ENCODE measurements around the gene IMP3. TPM values are rescaled to one million over a fixed set of nuclear protein-coding genes. Genes with fewer than 3 reads are reported as not detected.
A peak's percentile ranks its signal among the peaks of the same experiment; 100 is the strongest.

IMP3 gene
- total RNA-seq, 6 experiments from 2014 or later = 37.7 to 192 (median 44.4) TPM

DNA sequence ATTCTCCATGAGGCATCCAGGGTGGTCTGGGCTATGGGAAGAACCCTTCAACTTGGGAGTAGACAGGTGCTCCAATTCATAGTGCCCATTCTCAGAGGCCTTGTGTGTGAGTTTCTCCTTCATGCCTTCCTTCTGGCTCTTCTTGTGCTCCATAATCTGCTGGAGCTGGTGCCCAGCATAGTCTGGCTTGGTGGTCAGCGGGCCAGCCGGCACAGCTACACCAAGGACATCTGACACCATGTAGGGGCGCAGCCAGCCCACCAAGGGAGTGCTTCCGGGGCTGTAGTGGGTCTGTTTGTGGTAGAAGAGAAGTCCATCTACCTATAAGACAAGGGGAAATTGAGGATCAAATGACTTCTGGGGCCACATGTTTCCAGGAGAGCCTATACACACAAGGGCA is 41.7 kb downstream of the IMP3 start:
- Histone ChIP-seq H3K36me3 (peaks cover 0 to 15% (median 7%) of the 10 kb centered on the region in 4 donors), H3K4me3 (no peak overlapping the region), H3K4me1 (peaks cover 0 to 30% (median 14%) of the 10 kb centered on the region in 4 donors), H3K27me3 (no peaks in the 10 kb centered on the region), H3K9me3 (no peaks in the 10 kb centered on the region), H3K27ac (peak overlapping the region in 2 of 3 donors; percentile 9 to 71)
- DNase-seq (no peak), ATAC-seq (no peak)
- intact Hi-C loops (cut with DNase I) = no loop called here
- TF ChIP-seq, protein P1, sequence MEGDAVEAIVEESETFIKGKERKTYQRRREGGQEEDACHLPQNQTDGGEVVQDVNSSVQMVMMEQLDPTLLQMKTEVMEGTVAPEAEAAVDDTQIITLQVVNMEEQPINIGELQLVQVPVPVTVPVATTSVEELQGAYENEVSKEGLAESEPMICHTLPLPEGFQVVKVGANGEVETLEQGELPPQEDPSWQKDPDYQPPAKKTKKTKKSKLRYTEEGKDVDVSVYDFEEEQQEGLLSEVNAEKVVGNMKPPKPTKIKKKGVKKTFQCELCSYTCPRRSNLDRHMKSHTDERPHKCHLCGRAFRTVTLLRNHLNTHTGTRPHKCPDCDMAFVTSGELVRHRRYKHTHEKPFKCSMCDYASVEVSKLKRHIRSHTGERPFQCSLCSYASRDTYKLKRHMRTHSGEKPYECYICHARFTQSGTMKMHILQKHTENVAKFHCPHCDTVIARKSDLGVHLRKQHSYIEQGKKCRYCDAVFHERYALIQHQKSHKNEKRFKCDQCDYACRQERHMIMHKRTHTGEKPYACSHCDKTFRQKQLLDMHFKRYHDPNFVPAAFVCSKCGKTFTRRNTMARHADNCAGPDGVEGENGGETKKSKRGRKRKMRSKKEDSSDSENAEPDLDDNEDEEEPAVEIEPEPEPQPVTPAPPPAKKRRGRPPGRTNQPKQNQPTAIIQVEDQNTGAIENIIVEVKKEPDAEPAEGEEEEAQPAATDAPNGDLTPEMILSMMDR (IDR thresholded peaks at IDR 0.05) = no peak
- no peak for TF ChIP-seq POLR2A (IDR thresholded peaks at IDR 0.05)
- WGBS (ENCODE audit: insufficient coverage, low coverage, low lambda C conversion rate, missing lambda C conversion rate) = no CpG with 5 or more reads among the region's 4 CpGs

DNA sequence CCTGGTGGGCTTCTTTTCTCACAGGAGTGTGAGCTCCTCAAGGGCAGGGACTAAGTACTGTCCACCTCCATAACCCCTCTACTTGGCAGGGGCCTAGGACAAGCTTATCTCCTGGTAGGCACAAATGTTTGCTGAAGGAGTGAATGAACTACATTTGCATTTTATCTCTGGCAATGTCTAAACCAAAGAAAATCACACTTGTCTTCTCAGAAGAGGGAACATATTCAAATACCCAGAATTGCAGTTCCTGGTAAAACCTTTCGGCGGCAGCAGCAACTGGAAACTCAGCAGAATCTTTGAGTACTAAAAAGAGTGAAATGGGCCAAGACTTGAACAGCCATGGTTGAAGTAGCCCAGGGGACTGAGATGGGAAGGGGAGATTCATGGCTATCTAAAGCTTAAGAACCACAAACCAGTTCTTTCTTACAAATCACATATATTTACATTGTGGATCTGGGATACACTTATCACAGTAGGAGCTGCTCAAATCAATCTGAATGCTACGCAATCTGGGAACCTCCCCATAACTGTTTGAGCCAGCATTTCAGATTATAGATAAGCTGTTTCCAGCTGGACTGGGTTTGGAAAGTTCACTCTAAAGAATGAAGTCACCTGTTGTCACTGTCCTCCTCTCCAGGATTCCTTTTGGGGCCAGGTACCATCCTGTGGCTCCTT is 42.2 kb downstream of the IMP3 start:
- peak; percentile 83 to 93 (median 90) for ATAC-seq

DNA sequence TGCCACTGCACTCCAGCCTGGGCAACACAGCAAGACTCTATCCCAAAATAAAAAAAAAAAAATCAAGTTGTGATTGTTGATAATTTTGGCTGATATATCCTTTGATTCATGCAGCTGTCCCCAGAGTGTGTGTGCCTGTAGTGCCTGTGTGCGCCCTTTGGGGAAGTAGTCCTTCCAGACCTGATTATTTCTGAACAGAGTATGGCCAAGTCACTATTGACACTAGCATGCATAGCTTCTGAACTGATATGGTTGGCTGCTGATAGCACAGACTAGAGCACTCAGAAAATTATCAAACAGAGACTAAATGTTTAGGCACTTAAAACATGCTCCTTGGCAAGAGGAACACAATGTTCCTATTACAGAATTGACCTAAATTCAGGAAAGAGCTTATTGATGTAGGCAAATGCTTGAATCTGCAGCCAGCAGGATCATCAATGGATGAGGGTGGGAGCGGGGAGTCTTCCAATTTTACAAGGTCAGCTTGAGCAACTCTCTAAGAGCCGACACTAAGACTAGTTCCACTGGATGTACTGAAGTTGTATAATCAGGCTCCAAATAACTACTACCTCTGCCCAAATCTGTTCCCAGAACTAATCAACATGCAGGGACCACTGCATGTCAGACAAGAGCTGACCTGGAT is 43.2 kb downstream of the IMP3 start:
- H3K27me3 ChIP-seq = no peaks in the 10 kb centered on the region
- H3K27ac ChIP-seq = peak overlapping the region in 1 of 3 donors; percentile 71
- intact Hi-C loops (cut with DNase I) = no loop called here
- no peaks in the 10 kb centered on the region for H3K9me3 ChIP-seq
- peaks cover 0 to 15% (median 7%) of the 10 kb centered on the region in 4 donors for H3K36me3 ChIP-seq
- DNase-seq (no peak), ATAC-seq (peak in 2 of 4 donors; percentile 22 to 47)
- TF ChIP-seq, protein P1 (IDR thresholded peaks at IDR 0.05) = no peak
- no peak for TF ChIP-seq POLR2A (IDR thresholded peaks at IDR 0.05)
- H3K4me1 ChIP-seq = peaks cover 0 to 30% (median 14%) of the 10 kb centered on the region in 4 donors
- no peak overlapping the region for H3K4me3 ChIP-seq
- 67% methylated on average over 1 of the region's 3 CpGs for WGBS (ENCODE audit: insufficient coverage, low coverage, low lambda C conversion rate, missing lambda C conversion rate)

More for the DNA sequence above, 42.2 kb downstream of the IMP3 start:
- intact Hi-C loops (cut with DNase I) = no loop called here
- H3K36me3 ChIP-seq = peaks cover 0 to 15% (median 7%) of the 10 kb centered on the region in 4 donors
- WGBS (ENCODE audit: insufficient coverage, low coverage, low lambda C conversion rate, missing lambda C conversion rate) = 31% methylated on average over 3 of the region's 3 CpGs
- H3K9me3 ChIP-seq = no peaks in the 10 kb centered on the region
- no peak overlapping the region for H3K4me3 ChIP-seq
- H3K27ac ChIP-seq = peak overlapping the region in 2 of 3 donors; percentile 9 to 71
- peaks cover 0 to 30% (median 14%) of the 10 kb centered on the region in 4 donors for H3K4me1 ChIP-seq
- DNase-seq = peak in 1 of 3 donors; percentile 53
- H3K27me3 ChIP-seq = no peaks in the 10 kb centered on the region
- TF ChIP-seq, protein P1 (IDR thresholded peaks at IDR 0.05) = peak; percentile 42 to 56 (median 48)
- no peak for TF ChIP-seq POLR2A (IDR thresholded peaks at IDR 0.05)

DNA sequence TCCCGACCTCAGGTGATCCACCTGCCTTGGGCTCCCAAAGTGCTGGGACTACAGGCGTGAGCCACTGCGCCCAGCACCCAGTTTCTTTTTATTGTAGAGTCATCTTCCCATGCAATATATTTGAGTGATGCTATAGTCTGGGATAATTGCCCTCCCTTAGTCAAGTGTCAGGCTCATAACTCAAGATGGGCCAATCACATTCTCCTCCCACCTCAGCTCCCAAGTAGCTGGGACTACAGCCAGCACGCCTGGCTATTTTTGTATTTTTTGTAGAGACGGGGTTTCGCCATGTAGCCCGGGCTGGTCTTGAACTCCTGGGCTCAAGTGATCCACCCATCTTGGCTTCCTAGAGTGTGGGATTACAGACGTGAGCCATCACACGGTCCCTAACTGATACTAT is 45.7 kb downstream of the IMP3 start:
- no peak for ATAC-seq
- H3K9me3 ChIP-seq = no peaks in the 10 kb centered on the region
- 97% methylated on average over 5 of the region's 9 CpGs for WGBS (ENCODE audit: insufficient coverage, low coverage, low lambda C conversion rate, missing lambda C conversion rate)

More for the DNA sequence above, 45.7 kb downstream of the IMP3 start:
- H3K4me3 ChIP-seq = no peak overlapping the region
- peaks cover 0 to 2% (median 0%) of the 10 kb centered on the region in 4 donors for H3K36me3 ChIP-seq
- intact Hi-C loops (cut with DNase I) = no loop called here
- peaks cover 0 to 30% (median 14%) of the 10 kb centered on the region in 4 donors for H3K4me1 ChIP-seq
- H3K27me3 ChIP-seq = no peaks in the 10 kb centered on the region
- H3K27ac ChIP-seq = no peak overlapping the region
- TF ChIP-seq, protein P1 (IDR thresholded peaks at IDR 0.05) = no peak
- TF ChIP-seq POLR2A (IDR thresholded peaks at IDR 0.05) = no peak
- no peak for DNase-seq
